HG03064 (cell line): ENCODE data around the gene GYS1.
A peak's percentile ranks its signal among the peaks of the same experiment; 100 is the strongest.
"Not testable (repeated sequence)": the region's sequence is repeated elsewhere in the genome, so short reads cannot be mapped to it uniquely, and the experiment has no call there.

Experiments used
- ATAC-seq: cut with Tn5 transposase; IDR thresholded peaks from one replicate; pipeline ENCODE4 v1.9.1; 2021; ENCODE audit warnings: low read depth; ENCODE audit not compliant: unreplicated experiment

Gene GYS1

DNA sequence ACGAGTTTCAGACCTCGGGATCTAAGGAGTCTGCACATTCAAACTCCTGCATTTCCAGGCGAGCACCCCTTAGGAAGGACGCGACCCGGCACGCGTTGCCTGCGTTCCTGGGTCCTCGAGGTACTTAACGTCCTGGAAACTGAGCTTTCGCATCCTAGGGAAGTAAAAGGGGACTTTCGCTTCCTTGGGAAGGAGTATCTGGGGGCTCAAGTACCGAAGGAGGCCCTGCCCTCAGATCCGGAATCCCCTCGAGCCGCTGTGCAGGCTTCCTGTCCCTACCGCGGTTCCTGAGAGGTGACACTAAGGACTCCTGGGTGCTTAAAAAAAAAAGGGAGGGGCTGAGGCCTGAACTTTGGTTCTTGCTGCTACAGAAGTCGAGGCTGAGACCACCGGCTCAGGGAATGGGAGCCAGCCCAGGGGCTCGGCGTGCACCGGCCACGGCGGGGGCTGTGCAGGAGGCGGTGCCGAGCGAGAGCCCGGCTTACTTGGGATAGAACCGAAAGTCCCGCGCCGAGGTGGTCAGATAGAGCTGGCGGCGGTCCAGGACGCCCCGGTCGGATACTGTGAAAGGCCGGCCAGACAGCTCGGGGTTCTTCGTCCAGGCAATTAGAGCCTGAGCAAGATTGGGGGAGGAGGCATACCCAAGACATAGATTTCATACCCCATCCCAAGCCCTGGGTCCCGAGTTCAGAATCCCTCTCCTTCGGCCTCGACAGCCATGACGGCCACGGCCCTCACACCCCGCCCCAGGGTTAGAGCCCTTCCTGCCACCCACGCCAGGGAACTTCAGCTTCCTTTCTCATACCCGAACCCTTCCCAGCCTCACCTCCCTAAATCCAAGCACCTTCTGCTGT lies 25.5 kb upstream of the GYS1 start:
- not testable (repeated sequence) for ATAC-seq

DNA sequence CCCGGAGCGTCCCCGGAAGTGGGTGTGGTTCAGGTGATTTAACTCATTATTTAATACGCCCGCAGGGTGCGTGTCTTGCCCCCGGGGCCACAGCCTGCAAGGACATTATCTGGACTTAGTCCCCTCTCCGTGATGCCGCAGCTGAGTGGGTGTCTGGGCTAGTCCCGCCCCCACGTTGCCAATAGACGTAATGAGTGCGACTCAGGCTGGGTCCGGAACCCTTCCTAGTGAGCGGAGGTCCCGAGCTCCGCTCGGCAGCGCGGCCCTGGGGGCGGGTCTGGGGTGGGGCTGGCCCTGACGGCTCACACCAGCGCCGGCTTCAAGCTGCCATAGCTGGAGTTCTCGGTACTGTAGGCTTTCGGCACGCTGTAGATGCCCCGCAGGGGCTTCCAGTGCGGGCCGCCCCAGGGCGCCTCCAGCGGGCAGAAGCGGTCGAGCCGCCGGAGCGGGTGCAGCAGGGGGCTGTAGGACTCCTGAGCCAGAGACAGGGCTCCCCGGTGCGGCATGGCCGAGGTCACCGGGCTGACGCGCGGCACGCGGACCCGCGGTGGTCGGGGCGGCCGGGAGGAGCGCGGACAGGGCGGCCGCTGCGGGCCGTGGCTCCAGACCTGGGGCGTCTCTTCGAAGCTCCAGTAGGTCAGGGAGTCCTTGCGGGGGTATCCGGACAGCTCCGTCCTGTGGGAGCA lies 24.7 kb upstream of the GYS1 start:
- ATAC-seq, result no peak

DNA sequence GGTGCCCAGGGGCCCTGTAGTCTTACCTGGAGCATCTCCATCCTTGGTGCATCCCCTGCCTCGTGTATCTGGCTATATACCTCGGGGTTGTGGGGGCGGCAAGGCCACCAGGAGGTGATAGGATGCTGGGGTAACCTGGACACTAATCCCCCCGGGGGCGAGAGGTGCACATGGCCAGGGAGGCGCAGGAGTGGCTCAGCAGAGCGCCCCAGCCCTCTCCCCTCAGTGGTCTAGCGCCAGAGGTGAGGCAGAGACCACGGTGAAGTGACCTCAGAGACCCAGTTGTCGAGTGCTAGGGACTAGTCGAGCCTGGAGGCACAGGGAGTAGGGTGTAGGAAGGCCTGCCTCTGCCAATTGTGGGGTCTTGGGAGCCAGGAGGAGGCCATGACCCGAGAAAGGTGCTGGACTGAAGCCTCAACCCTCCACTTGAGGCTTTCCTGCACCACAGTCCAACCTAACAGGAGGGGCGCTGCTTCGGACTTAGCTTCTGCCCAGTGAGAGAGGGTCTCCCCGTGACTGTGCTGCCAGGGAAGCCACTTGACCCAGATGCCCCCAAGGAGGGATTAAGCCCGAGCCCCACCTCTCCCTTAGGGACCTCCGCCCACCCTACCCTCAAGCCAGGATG lies 24.0 kb upstream of the GYS1 start, which contains the start of gene LHB:
Gene LHB (minus strand): TSS at position 51 of the 625 bp plus-strand sequence. CDS start 10 bp downstream, at position 41.
- ATAC-seq, result no peak

DNA sequence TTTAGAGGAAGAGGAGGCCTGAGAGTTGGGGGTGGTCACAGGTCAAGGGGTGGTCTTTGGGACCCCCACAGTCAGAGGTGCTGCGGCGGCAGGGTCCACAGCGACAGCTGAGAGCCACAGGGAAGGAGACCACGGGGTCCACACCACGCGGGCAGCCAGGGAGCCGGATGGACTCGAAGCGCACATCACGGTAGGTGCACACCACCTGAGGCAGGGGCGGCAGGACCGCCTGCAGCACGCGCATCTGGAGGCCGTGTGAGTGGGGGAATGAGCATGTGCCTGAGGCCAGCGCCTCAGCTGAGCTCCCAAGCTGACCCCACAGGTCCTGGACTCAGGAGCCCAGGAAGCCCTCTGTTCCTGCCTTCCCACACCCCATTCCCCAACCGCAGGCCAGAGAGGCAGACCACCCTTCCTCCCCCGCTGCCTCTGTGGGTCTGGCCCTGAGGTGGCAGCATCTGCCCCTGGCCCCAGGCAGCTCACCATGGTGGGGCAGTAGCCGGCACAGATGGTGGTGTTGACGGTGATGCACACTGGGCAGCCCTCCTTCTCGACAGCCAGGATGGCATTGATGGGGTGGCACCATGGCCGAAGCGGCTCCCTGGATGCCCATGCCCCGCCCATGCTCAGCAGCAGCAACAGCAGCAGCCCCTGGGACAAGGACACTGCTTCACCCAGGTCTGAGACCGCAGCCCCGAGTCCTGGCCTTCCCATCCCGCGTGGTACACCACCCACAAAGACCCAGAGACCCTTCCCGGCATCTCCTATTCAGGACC lies 23.1 kb upstream of the GYS1 start:
- ATAC-seq, result no peak

DNA sequence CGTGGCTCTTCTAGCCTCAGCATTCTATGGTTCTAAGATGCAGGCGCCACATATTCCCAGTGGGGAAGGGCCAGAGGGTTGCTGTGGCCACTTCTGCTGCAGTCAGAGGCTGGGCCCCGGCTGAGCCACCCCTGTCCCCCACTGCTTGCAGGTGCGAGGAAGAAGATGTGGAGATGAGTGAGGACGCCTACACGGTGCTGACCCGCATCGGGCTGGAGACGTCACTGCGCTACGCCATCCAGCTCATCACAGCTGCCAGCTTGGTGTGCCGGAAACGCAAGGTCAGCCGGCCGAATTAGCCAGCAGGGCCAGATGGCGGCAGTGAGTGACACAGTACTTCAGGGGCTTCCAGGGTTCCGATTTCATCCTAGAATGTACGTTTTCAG lies 21.8 kb upstream of the GYS1 start:
- ATAC-seq, result no peak

DNA sequence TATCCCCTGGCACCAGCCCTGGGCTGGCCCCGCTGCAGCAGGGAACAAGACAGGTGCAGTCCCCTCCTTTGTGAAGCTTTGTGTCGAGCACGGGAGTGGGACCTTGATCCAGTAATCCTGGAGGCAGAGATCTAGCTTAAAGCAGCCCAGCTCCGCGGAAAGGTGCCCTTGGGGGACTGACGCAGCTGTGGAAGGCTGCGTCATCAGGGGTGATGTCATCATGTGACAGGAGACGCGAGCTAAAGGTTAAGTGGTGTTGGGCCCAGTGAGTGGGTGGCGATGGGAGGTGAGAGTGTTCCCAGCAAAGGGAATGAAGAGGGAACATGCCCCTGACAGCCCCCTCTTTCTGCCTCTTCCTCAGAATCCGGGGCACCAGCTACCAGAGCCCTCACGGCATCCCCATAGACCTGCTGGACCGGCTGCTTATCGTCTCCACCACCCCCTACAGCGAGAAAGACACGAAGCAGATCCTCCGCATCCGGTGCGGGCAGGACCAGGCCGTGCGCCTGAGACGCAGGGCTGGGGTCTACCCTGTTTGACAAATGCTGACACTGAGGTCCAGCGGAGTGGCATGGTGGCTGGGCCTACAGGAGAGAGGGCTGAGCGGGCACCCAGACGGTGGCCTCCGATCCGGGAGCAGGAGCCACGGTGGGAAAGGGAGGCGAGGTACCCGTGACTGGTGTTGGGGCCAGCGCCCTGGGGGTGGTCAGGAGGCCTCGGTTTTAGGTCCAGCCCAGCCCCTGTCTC lies 21.2 kb upstream of the GYS1 start:
- no peak for ATAC-seq

DNA sequence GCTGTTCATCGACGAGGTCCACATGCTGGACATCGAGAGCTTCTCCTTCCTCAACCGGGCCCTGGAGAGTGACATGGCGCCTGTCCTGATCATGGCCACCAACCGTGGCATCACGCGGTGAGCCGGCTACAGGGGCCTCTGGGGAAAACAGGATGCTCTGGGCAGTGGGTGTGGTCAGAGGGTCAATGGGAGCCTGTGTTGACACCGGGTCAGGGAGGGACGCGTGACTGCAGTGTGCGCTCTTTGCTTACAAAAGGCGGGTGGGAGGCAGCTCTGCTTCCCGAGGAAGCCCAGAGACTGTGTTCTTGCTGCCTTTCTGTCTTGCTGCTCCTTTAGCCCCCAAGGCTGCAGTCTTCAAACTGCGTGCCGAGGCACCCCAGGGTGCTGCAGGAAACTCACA lies 18.1 kb upstream of the GYS1 start:
- ATAC-seq, result no peak

DNA sequence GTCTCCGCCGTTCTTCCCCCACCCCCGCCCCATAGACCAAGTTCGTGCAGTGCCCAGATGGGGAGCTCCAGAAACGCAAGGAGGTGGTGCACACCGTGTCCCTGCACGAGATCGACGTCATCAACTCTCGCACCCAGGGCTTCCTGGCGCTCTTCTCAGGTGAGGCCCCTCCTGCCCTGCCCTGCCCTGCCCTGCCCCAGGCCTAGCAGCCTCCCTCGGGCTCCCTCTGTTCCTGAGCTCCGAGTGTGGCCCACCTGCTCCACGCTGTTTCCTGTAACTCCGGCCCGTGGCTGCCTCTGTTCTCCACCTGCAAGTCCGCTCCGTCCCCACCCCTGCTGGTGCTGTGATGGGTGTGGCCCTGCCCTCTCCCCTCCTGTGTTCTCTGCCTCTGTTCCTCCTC lies 17.3 kb upstream of the GYS1 start:
- ATAC-seq, result no peak

DNA sequence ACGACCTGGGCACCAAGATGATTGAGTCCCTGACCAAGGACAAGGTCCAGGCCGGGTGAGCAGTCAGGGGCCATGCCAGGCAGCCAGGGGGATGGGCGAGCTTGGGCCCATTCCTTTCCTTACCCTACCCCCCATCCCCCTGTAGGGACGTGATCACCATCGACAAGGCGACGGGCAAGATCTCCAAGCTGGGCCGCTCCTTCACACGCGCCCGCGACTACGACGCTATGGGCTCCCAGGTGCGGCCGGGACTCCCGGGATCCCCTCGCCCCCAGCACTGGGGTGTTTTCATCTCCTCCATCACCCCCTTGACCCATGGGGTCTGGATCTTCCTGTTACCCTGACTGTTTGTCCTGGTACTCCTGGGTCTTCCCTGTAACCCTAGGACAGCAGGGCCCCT lies 16.7 kb upstream of the GYS1 start:
- no peak for ATAC-seq

DNA sequence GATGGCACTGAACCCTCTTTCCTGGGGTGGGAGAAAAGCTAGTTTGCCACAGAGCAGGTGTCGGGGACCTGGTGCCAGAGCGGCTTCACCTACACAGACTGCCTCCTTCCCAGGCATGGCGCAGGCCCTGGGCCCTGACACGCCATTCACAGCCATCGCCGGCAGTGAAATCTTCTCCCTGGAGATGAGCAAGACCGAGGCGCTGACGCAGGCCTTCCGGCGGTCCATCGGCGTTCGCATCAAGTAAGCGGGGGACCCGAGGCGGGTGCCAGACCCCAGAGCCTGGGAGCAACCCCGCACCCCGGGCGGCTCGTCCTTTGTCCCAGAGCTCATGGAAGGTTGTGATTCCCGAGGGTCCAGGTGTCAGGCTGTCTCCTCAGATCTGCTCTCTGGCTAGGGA lies 13.8 kb upstream of the GYS1 start:
- ATAC-seq, result no peak

DNA sequence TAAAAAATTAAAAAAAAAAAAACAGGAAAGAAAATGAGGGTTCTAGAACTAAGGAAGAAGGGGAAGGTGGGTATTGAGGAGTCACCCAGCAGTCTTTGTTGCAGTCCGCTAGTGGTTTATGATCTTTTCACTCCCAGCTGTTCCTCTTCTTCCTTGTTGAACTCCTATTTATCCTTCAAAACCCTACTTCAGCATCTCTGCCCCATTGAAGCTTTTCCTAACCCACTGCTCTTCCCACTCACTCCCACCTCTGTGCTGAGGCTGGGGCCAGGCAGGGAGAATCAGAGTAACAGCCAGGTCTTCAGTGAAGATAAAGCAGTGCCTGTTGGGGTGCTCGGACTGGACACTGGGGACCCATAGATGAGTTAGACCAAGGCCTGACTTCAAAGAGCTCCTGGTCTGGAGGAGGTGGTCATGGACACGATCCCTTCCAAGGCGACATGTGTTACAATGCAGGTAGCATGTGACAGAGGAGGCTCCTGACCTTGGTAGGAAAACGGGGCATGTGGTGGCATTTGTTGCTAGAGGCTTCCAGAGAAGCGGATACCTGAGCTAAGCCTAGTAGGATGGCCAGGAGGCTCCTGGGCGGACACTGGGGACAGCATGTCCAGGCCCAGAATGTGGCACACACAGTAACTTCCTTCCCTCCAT lies 12.0 kb upstream of the GYS1 start:
- no peak for ATAC-seq

DNA sequence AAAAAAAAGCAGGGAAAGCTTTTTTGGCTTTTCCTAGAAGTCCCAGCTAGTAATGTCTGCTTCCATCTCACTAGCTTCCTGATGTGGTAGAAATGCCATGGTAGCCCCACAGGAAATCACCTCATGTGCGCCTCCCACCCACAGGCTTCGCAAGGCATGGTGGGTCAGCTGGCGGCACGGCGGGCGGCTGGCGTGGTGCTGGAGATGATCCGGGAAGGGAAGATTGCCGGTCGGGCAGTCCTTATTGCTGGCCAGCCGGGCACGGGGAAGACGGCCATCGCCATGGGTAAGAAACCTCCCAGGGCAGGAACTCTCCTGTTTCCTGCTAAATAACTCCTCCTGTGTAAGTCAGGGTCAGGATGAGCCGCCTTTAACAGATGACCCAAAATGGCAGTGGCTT lies 11.0 kb upstream of the GYS1 start:
- ATAC-seq, result no peak

DNA sequence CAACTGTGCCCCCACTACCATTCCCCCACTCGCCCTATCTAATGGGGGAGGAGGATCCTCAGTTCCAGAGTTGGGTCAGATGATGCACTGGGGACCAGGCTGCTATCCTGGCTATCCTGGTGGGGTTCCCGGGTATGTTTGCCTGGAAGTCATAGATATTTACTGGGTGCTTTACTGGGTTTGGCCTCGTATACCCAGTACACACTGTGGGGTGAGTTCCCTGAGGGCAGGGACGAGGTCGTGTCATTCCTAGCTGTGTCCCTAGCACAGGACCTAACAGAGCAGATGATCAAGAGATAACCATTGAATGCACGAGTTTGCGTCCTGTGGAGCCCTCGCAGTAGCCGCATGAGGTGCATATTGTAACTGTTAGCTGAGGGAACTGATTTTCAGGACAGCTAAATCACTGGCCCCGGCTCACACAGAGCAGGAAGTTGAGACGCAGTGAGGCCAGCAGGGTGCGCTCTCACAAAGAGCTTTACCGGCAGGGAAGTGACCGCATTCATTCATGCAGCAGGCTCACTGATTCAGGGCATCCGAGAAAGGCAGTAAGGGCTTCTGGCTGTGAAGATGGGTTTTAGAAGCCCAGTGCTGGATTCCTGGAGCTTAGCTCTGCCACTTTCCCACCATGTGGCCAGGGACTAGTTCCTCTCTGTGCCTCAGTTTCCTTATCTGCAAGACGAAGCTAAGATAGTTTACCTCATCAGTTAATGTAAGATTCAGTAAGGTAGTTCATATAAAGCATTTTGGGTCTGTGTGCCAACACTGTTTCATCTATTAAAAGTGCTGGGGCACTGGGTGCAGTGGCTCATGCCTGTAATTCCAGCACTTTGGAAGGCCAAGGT lies 6.6 kb upstream of the GYS1 start:
- no peak for ATAC-seq

DNA sequence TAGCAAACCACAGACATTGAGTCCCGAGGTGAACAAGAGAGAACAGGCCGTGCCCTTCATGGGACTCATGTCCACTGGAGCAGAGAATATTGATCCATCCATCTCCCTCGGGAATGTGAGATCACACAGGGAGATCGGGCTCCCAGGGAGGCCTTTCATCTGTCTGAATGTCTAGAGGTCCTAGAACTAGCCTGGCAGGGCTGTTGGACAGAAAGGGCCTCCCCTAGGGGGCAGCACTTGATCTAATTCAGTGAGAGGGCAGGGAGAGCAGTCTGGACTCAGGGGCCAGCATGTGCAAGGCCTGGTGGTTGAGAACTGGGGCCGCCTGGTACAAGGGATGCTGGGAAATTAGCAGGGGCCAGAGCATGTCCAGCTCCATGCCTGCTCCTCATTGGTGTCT lies 4.9 kb upstream of the GYS1 start:
- no peak for ATAC-seq

DNA sequence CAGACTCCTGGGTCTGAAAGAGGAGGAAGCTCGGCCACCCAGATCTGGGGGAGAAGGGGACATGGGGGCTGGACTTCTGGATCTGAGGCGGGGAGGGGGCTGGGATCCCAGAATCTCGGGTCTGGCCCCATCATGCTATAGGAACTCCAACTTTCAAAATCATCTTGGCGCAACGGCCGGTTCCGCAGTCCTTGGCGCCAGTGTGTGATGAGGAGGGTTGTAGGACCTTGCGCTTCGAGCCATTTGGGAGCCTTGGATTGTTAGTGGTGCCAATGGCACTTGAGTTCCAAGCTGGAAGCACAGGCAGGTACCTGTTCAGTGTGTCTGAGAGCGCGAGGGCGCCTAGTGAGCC lies 902 bp upstream of the GYS1 start:
- ATAC-seq, result no peak

DNA sequence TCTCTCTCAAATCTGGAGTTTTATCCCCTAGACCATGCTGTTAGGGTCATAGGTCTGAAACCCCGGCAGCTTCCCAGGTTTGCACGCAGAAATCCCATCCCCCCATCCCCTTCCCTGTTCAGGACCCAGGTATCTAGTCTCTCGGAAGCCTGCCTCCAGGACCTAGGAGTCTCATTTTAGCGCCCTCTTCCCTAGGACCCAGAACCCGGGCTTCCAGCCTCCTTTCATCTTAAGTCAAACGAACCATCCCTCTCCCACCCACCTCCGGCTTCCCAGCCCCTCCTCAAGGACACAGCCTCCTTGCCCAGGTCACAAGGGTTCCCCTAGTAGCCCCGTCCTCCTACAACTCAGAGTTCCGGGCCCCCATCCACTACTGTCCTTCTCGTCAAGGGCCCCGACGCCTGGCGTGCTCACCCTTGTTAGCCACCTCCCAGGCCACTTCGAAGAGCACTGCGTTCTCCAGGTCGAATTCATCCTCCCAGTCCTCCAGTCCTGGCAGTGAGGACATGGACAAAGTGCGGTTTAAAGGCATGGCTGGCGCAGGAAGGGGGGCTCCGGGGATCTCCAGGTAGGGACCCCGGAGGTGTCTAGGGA lies 431 bp downstream of the GYS1 start:
- ATAC-seq, result peak; percentile 5

DNA sequence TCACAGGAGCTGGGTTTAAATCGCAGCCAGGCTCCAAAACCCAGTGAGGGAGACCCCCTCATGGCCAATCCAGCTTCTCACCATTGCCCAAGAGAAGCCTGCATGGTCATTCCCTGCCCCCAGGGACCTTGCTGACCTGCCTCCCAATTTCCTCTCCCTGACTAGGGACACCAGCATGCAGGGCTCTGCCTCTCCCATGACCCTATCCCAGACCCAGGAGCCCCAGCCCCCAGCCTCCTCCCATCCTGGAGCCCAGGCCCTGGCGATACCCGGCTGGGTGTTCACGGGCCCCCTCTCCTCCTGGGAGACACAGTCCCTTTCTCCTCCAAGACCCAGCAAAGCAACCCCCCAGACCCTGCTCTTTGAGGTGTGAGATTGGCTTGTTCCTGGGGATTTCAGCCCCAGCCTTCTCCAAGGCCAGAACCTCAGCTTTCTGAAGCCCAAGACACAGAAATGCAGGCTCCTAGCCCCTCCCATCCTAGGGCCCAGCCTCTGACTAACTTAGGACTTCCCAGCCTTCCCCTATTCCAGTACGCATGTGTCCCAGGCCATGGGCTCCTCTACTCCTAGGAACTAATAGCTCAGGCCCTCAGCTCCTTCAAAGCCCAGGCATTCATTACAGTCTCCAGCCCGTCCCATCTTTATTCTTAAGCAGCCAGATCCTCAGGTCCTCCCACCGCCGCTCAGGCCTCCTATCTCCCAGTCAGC lies 1.1 kb downstream of the GYS1 start:
- ATAC-seq, result no peak
